Right renal cortex interstitium (tissue), 3 donors: Measurements from ENCODE around the gene RIMS4. TPM values are rescaled to one million over a fixed set of nuclear protein-coding genes. Genes with fewer than 3 reads are reported as not detected.
"Not testable (repeated sequence)": the region's sequence is repeated elsewhere in the genome, so short reads cannot be mapped to it uniquely, and the experiment has no call there.

Experiments used
- DNase-seq, 3 donors: peaks; one replicate each; pipeline ENCODE4 v3.0.0-alpha.2; 2013; ENCODE audit warnings: low read depth in 3 of 3, low spot score in 2 of 3
- polyA plus RNA-seq, 3 donors: library from polyadenylated mRNA; unstranded; fragments of 120-200 nt; gene quantifications; one replicate each; pipeline ENCODE4 v1.2.1, GENCODE V29; 2013; ENCODE audit not compliant: insufficient read length in 3 of 3

Gene RIMS4
- polyA plus RNA-seq, 3 donors: 0.53 to 0.69 (median 0.61) TPM

- DNase-seq: no peak
Observed at GRCh38 chr20:44765701-44766347, 44.5 kb downstream of the RIMS4 start.

GRCh38 chr20:44765091-44765490, 45.3 kb downstream of the RIMS4 start:
- no peak for DNase-seq

DNA sequence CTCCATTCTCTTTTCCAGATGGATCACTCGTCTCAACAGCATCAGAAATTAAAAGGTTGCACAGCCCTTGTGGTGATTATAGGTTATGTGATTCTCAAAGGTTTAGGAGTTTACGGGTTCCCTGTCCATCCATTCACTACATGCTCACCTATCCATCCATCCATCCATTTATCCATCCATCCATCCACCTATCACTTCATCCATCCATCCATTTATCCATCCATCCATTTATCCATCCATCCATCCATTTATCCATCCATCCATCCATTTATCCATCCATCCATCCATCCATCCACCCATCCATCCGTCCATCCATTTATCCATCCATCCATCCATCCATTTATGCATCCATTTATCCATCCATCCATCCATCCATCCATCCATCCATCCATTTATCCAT, 46.5 kb downstream of the RIMS4 start:
- not testable (repeated sequence) for DNase-seq

- no peak for DNase-seq
Observed at GRCh38 chr20:44762466-44763140, 47.7 kb downstream of the RIMS4 start.

DNA sequence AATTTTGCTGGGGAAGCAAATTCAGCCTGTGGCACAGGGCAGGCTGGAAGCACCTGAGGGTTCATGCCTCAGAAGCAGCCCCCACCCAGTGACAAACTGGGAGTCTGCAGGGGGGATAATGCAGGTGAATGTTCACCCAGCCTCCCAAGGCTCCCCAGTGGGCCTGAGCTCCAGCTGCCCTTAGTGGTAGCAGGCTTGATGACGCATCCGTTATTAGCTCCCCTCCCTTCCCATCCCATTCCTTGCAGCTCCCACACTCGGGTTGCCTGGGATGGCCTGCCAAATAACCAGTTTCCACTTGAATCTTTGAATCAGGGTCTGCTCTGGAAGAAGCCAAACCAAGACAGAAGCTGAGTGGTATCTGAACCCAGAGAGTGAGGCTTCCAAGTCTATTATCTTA, 48.9 kb downstream of the RIMS4 start:
- DNase-seq: no peak

DNA sequence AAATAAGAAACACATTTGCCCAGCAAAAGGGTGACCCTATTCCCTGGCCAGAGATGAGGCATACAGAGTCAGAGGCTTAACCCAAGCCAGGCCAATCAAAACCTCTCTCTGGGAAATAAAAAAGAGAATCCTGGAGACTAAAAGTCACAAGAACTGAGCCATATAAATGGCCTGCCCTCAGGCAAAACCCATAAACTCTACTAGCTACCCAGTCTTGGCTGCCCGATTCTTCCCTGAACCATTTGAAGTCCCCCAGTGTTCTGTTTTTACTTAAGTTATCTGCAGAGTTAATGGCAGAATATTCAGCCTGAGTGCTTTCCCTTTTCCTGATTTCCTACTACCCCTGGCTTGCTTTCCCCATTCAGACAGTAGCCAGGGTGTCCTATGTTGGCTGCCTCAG, 50.8 kb downstream of the RIMS4 start:
- DNase-seq: no peak

- no peak for DNase-seq
Observed at GRCh38 chr20:44758247-44759101, 51.9 kb downstream of the RIMS4 start.

GRCh38 chr20:44756956-44757355, 53.4 kb downstream of the RIMS4 start:
- no peak for DNase-seq

DNA sequence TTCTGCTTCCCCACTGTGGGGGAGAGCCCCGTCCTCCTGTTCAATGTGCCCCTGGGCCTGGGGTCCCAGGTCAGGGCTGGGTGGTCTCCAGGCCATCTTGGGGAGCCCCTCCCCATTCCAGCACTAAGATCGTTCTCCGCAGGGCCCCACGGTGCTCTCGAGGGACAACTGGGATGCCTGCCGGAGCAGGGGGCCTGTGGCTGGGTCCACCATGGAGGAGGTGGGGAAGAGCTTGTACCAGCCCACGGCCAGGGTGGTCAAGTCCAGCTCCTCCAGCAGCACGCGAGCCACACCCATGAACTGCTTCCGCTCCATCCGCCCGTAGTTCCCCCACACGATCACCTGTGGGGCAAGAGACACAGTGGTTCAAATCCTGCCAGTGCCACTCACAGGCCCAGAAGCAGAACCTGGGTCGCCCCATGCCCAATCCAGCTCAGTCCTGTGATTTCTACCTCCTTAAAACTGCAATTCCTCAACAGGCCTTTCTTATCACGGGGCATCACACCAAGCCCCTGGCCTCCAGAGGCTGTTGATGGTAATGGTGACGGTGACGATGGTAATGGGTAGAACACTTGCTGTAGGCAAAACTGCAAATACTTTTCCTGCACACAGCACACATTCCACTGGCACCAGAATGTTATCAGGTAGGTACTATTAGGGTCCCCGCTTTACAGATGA, 54.2 kb downstream of the RIMS4 start:
- DNase-seq: no peak

- no peak for DNase-seq
Observed at GRCh38 chr20:44754554-44754953, 55.8 kb downstream of the RIMS4 start.

GRCh38 chr20:44752099-44752931, 58.0 kb downstream of the RIMS4 start:
- no peak for DNase-seq

DNA sequence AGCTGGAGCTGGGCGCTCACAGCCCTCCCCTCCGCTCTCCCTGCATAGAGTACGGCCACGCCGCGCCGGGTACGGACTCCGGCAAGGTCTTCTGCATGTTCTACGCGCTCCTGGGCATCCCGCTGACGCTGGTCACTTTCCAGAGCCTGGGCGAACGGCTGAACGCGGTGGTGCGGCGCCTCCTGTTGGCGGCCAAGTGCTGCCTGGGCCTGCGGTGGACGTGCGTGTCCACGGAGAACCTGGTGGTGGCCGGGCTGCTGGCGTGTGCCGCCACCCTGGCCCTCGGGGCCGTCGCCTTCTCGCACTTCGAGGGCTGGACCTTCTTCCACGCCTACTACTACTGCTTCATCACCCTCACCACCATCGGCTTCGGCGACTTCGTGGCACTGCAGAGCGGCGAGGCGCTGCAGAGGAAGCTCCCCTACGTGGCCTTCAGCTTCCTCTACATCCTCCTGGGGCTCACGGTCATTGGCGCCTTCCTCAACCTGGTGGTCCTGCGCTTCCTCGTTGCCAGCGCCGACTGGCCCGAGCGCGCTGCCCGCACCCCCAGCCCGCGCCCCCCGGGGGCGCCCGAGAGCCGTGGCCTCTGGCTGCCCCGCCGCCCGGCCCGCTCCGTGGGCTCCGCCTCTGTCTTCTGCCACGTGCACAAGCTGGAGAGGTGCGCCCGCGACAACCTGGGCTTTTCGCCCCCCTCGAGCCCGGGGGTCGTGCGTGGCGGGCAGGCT, 60.1 kb downstream of the RIMS4 start:
- no peak for DNase-seq

DNA sequence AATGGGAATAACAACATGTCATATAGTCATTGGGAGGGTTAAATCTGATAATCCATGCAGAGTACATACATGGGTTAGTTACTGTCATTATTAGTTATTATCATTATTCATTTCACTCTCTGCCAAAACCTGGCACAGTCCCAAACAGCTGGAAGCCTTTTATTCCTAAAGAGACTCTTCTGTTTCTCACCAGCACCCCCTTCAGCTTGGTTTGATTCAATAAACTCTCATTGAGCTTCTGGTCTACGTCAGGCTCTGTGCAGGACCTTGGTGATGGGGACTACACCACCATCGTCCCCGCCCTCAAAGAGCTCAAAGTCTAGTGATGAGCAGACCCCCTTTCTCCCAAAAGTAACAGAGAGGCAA, 62.4 kb downstream of the RIMS4 start:
- DNase-seq: no peak

DNA sequence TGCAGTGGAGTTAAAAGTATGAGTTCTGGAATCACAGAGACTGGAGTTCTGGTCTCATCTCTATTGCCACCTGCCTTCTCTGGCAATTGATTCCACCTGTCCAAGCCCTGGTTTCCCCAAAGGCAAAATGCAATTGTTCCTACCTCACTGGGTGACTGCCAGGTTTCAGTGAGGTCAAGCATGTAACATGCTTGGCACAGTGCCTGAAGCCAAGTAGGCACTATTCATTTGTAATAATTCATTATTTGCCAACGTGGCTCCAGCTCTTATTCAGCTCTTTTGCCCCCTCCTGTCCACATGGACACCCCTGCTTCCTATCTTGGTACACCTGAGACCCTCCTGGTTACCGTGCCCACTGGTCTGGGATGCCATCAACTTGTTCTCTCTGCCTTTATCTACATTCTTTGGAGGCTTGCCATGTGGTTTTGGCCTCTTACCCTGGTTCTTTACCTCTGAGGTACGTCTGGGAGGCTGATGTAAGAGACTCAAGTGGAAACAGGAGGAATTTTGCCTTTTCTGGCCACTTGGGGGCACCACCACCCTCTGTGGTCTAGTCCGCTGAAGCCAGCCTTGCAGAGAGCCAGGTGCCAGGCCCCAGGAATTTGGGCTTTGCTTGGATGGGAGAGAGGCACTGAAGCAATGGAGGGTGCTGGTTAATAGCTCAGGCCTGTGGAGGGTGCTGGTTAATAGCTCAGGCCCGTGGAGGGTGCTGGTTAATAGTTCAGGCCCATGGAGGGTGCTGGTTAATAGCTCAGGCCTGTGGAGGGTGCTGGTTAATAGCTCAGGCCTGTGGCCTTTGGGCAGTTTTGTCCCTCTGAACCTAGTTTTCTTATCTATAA, 63.0 kb downstream of the RIMS4 start:
- DNase-seq: peak in 1 of 3 donors; percentile 63

- no peak for DNase-seq
Observed at GRCh38 chr20:44746367-44747165, 63.8 kb downstream of the RIMS4 start.

DNA sequence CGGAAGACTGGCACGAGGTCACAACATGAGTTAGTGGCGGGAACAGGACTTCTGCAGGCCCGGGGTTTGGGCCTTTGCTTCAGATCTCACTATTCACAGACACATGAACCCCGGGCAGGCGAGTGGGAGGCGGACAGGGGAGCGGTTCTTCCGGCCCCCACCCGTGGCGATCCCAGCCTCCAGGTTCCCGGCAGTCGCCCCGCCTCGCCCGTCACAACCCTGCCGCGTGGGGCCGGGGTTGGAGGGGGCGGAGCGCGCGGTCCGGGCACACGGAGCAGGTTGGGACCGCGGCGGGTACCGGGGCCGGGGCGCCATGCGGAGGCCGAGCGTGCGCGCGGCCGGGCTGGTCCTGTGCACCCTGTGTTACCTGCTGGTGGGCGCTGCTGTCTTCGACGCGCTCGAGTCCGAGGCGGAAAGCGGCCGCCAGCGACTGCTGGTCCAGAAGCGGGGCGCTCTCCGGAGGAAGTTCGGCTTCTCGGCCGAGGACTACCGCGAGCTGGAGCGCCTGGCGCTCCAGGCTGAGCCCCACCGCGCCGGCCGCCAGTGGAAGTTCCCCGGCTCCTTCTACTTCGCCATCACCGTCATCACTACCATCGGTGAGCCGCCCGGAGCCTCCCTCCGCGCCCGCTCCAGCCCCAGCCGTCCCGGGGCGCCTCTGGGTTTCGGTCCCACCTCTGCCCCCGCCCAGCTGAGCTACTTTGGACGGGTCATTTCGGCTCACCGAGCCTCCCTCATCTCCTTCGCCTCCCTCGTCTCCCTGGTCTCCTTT, 64.6 kb downstream of the RIMS4 start, which contains the start of gene KCNK15:
KCNK15 (plus strand) TSS at position 268 of the 769 bp plus-strand sequence; CDS start at position 314, 46 bp downstream.
- no peak for DNase-seq

- no peak for DNase-seq
Observed at GRCh38 chr20:44745122-44745597, 65.2 kb downstream of the RIMS4 start.
